Hypothalamus (tissue), 51 donors: Measurements from ENCODE around the gene UCP3.

ENCODE experiments used
- DNase-seq, 51 donors: peaks; one replicate each; lab custom pipeline; 2025; lab: John Stamatoyannopoulos, UW

The UCP3 gene

DNA sequence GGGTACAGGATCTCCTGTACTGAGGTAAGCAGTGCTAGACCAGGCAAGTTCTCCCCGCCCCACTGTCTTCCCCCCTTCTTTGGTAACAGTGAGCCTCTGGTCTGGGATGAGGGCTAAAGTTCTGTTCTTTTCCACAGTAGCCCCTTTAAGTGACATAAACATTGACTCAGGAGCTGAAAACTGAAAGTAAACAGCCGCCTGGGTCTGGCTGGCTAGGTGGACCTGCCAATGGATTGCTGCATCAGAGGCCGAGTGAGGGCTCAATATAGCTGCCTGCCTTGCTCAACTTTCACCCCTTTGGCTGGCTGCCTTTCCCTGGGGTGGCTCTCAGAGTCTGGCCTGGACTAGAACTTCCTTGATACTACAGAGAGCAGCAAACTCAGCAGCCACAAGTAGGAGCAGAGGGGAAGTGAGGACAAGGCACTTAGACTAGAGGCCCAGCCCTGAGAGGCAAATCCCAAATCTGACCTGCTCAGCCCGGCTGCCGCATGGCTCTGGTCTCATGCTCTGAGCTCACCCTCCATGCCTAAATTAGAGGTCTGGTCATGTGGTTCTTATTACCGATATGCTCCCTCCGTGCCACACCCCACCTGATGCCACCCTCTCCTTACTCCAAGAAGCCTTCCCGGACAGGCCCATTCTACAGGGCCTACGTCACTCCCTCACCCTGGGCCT is 9.6 kb upstream of the UCP3 start:
- DNase-seq: peak in 44 of 51 donors; percentile 3 to 83 (median 52)

DNA sequence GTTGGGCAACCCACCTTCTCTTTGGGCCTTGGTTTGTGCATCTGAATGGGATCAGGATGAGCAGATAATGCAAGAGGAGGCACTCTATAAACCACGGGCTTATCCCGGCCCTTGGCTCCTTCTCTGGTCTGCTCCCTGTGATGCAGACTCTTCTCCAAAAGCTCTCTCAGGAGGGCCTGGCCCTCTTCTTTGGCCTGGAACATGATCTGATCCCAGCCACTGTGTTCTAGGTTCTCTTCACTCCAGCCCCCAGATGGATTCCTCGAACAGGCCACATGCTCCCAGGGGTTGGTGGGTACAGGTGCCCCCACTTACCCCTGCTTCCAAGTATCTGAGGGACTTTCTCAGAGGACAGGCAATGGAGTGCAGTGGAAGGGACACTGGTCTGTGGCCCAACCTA is 8.7 kb upstream of the UCP3 start:
- DNase-seq: no peak

DNA sequence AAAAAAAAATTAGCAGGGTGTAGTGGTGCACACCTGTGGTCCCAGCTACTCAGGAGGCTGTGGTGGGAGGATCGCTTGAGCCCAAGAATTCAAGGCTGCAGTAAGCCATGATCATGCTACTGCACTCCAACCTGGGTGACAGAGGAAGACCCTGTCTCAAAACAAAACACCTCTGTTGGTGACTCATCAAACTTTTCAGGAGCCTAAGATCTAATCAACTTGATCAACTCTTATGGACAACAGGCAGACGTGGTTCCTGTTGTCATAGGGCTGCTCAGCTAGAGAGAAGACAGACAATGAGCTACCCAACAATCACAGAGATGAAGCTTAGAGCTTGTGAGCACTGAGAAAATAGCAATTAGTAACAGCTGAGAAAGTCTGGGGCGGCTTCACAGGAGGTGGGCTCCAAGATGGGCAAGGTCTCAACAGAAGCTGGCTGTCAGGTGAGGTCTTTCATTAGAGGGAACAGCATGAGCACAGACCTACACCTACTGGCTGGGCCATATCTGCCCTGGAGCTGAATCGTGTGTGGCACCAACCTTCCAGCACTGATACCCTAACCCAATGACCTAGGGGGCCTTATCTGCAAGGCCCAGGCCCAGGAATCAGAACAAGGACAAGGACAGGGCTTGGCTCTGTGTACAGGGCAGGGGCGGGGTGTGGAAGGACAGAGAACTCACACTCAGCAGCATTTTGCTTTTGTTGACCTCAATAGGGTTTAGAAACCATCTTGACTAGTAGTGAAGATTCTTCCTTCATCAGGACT is 7.2 kb upstream of the UCP3 start:
- DNase-seq: no peak

DNA sequence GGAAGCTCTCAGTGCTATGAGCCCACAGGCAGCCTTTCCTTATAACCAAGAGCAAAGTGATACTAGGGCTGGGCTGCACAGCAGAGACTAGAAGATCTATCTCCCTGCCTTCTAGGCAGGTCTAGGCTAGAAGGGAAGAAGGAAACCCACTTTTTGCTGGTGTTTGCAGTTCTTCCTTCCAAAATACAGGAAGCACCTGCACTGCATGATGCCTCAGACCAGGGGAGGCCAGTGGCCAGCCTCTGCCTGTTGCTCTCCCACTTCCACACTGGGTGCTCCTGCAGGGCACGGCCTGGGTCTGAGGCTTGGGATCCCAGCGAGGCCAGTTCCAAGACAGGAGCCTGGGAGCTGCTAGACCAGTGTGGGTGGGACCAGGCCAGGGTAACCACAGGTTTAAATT is 6.0 kb upstream of the UCP3 start:
- DNase-seq: no peak

DNA sequence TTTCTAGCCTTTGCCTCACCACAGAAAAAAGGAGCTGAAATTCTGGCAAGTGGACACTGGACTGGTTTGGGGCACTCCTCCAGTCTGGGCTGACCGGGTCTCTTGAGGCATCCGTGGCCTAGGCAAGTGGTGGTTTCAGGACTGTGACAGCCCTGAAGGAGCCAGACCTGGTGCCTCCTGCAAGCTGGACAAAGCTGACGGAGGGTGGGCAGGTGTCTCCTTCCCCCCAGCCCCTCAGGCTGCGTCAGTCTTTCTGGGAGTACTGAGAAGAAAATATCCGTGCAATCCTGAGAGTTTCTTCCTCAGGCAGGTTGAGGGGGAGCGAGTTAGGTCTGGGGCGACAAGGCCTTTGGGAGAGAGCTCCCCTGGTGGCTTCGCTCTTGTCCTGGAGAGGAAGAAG is 4.3 kb upstream of the UCP3 start:
- DNase-seq: no peak

DNA sequence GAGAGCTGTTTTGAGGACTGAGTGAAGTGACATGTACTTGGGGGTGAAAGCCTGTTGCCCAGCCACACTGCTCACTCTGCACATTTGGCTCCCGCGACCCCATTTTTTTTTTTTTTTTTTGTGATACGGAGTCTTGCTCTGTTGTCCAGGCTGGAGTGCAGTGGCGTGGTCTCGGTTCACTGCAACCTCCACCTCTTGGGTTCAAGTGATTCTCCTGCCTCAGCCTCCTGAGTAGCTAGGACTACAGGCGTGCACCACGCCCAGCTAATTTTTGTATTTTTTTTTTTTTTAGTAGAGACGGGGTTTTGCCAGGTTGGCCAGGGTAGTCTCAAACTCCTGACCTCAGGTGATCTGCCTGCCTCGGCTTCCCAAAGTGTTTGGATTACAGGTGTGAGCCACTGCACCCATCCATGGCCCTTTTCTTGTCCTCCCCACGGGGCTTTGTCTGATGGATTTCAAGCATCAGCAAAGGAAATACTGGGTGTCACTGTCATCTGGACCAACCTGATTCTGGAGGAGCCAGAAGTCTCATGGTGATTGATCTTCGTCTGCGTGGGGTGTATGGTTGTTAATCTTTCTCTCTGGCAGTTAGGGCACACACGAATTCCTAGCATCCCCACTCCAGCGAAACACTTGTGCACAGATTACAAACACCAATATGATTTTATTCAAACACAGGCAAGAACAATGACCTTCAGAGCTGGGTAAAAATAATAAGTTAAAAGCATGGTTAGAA is 3.4 kb upstream of the UCP3 start:
- DNase-seq: no peak

DNA sequence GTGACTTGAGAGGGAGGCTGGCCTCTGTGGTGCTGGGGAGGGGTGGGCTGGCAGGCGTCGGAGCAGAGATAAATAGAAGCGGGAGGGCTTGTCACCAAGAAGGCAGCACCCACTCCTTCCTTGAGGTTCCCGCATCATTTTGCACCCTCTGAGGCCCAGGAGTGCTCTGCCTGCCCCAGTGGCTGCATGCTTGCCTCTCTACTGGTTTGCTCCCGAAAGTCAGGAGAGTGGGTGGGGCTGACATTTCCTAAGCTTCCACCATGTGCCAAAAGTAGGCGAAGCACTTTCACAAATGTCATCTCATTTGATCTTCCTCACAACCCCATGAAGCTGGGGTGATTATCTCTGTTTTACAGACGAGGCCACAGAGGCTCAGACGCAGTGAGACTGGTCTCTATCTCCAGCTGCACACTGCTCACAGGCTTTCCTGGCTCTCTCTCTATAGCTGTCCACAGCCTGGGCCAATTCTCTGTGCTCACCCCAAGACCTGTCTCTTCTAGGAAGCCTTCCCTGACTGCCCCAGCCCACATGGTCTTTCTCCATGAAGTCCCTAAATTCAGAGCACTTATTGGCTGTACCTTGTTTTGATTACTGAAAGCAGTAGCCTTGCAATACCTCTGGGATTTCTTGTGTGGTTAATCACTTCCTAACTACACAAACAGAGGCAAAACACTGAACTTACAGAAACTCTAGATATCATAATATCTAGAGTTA is 2.6 kb upstream of the UCP3 start:
- DNase-seq: no peak

DNA sequence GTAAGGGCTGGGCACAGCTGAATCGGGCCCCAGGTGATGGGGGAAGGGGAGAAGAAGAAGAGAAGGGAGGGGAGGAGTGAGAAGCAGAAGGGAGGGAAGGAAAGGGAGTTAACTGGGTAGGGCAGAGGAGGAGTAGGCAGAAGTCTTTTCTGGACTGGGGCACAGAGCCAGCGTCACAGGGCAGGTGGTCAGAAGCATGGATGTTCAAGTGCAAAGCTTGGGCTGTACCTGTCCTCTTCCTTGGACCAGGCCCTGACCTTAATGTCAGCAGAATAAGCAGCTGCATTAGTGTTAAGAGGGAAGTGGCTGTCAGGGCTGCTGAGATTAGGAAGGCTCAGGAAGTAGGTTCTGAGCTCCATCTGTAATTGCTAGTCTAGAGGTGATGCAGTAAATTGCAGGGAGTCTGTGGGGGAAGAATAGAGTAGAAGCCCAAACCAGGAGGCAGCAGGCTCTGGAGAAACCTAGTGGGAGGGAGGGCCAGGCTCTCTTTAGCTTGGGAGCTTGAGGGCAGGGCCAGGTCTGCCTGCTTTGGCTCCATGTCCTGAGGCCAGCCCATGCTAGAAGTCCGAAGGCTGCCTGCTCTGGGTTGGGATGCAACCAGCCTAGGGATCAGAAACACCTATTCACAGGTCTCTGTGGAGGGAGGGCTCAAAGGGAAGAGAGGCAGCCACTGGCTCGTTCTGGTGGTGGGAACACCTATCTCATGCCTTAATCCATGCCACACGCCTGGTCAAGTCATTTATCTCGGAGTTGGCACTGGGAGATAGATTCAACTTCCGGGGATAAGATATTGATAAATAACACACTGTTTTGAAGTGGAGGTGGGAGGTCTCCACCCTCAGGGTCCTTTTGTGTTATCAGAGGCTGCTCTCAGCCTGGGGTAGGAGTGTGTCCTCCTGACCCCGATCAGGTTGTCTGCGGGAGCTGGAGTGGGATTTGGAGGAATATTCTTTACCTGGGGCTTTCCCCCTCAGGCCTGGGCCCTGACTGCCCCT is 1.7 kb upstream of the UCP3 start:
- DNase-seq: no peak

DNA sequence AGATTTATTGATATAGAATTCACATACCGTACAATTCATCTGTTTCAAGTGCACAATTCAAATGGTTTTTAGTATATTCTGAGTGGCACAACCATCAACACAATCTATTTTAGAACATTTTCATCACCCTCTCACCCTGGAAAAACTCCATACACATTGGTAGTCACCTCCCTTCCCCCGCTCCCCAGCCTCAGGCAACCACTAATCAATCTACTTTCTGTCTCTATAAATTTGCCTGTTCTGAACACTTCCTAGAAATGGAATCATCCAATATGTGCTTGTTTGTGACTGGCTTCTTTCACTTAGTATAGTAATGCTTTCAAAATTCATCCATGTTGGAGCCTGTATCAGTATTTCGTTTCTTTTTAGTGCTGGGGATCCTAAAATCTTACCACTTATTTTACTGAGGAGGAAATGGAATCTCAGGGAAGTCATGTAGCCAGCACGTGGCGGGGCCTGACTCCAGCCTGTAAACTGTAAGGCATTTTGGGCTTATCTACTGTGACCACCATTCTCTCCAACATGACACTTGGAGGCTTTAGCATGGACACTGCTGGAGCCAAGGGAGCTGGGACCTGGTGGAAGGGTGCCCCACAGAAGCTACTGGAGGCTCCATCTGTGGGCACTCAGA is 905 bp upstream of the UCP3 start:
- DNase-seq: no peak

DNA sequence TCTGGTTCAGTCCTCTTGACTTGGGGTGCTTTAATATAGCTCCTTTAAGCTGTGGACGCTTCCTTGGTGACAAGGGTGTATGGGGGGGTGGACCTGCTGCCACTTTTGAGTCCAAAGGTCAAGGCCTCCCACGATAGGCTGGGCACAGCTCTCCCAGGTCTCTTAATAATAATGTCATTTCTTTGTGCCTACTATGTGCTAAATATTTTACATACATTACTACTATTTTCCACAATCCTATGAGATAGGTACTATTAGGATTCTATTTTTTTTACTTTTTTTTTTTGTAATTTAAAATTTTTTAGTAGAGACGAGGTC is 304 bp upstream of the UCP3 start:
- DNase-seq: no peak

DNA sequence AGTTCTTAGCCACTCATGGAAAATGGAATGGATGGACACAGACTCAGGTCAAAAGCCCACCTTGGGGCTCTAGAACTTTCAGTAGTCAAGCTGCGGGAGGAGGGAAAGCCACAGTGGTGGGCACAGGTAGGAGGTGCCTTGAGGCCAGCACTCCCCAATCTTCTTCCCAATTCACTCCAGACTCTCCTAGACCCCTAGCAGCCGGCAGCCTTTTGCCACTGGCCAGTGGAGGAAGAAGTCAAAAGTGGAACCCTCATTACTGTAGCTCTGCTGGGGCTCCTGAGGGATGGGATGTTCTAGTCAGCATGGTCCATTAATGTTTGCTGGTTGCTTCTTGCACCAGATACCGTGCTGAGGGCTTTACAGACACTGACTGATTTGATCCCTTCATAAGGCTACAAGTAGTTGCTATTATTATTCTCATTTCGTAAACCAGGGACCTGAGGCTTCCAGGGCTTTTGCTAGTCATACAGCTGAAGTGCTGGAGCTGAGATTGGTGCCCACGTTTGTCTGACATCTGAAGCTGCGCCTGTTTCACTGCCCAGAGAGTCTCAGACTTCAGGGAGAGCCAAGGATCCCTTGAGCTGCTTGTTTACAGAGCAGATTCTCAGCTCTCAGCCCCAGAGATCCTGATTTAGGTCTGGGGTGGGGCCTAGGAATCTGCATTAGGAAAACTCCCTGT is 1.1 kb downstream of the UCP3 start:
- no peak for DNase-seq

DNA sequence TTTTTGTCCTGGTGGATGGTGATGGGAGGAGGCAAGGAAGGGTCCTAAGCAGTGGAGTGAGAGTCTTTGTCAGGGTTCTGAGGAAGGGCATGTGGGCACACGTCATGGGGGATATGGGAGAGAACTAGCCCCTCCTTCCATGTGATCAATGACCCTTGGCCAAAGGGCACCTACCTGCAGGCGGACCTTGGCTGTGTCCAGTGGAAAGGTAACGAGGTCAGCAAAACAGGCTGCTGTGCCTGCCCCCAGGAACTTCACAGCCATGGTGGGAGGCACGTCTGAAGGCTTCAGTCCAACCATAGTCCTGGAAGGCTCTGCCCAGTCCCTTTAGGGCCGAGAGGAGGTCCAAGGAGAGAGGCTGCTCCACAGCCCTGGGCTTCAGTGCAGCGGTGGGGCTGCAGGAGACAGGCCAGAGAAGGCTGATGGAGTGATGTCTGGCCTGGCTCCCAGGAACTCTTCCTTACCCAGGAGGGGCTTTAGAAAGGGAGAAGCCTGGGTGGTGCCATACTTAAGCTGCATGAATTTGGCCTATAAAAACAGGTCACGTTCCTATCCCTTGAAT is 2.1 kb downstream of the UCP3 start:
- DNase-seq: no peak

DNA sequence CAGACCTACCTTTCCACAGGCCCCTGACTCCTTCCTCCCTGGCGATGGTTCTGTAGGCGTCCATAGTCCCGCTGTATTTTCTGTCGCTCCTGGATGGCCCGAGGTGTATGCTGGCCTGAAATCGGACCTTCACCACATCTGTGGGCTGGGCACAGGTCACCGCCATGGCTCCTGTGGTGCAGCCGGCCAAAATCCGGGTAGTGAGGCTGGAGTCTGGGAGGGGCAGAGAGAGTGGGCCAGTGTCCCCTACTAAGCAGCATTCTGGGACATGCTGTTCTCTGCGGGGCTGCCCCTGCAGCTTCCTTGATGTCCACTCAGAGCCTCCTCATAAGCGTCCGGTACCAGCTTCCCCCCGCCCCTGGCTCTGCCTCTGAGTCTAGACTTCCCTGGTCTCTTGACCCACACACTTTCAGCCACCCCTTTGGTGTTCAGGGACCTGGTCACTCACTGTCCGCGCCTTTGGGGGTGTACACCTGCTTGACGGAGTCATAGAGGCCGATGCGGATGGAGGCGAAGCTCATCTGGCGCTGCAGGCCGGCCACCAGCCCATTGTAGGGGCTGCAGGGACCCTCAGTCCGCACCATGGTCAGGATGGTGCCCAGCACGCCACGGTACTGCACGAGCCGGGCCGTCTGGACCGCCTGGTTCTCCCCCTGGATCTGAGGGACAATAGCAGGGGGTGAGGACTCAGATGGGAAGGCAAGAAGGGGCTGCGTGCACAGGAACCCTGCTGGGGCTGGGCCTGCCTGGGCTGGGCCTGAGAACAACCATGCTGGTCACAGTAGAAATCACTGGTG is 3.0 kb downstream of the UCP3 start:
- no peak for DNase-seq

DNA sequence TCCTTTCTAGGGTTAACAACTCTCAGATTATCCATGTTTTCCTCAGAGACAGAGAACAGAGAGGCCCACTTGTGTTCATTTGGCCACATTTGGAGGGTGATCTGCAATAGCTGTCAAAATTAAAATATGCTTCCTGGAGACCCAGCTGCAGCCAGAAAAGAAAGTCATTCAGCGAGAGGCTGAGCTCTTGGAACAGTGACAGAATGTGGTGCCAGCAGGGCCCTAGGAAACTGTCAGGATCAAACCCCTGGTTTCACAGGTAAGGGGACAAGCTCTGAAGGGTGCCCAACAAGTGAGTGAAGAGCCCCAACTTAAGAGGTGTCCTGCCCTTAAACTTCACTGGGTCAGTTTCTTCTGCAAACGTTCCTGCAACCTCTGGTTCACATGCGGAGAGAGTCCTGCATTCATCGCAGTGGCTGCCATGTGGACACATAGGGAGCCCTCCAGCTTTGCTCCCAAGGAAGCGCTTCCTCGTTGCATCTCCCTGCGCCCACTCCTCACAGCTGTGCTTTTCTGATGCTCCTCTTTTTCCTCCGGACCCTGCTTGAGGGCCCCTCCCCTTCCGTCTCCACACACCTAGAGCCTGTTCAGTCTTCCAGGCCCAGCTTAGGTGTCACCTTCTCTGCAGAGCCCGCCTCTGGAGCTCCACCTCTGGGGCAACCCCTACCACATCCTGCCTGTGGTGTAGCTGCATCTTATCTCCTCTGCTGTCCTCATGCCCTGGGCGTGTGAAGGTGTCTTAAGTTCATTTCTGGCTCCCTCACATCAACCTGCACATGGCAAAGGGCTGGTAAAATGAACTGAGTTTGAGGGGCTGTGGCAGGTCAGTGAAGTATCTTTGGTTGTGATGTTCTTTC is 3.9 kb downstream of the UCP3 start:
- peak in 1 of 51 donors; percentile 6 for DNase-seq

DNA sequence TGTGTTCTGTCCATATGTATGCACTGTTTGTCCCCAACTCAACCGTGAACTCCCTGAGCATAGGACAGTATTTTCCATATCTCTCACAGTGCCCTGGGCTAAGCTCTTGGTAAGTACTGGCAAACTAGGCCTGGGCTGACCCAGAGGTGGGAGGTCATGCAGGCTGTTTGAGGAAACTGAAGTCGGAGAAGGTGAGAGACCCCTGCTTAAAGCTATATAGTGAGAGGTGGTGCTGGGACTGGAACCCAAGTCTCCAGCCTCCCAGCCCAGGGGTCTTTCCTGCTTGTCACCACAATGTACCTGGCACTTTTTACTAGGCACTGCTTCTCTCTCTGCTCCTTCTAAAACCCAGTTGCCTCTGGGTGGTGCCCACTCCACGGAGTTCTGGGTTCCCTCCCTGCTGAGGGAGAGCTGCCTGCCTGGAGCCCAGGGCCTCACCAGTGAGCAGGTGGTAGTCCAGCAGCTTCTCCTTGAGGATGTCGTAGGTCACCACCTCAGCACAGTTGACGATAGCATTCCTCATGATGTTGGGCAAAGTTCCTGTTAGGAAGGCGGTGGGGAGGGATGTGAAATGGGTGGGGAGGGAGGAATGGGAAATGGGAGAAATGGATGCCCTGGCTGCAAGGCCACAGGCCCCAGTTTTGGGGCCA is 4.7 kb downstream of the UCP3 start:
- no peak for DNase-seq

DNA sequence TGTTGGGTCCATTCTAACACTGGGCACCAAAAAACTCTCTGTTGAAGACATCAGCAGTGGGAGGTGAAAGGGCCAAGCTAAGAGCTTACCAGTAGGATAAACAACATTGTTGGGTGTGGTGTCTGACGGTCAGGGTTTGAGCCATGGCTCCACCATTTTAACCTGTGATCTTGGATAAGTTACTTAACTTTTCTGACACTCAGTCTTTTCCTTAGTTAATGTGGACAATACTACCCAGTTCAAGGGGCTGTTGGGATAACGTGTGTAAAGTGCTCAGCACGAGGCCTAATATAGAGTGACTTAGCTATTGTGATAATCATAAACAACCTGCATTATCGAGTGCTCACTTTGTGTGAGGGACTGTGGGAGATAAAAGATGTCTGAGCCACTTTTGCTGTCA is 6.1 kb downstream of the UCP3 start:
- DNase-seq: no peak
